Loucy (cell line): ENCODE data around the gene ZFAND3.

Experiments
- H2AFZ ChIP-seq: fragments of 200-600 bp; sonication (generic); 2 replicates; pipeline ENCODE4 v1.6.0; 2016; ENCODE audit warnings: antibody characterized with exemption, mild to moderate bottlenecking, low read length, moderate library complexity
- H3F3A ChIP-seq: fragments of 200-600 bp; 2 replicates; pipeline ENCODE4 v1.6.0; 2016; ENCODE audit warnings: antibody characterized with exemption, low read depth, mild to moderate bottlenecking
- H3K27me3 ChIP-seq: fragments of 200-600 bp; sonication (generic); 2 replicates; pipeline ENCODE4 v1.6.1; 2014; ENCODE audit warnings: low read length, mild to moderate bottlenecking; ENCODE audit not compliant: insufficient read depth, poor library complexity, severe bottlenecking
- H3K36me3 ChIP-seq: fragments of 200-600 bp; sonication (generic); 2 replicates; pipeline ENCODE4 v1.6.1; 2016; ENCODE audit warnings: low read length; ENCODE audit not compliant: insufficient read depth
- H3K4me1 ChIP-seq: fragments of 200-600 bp; sonication (generic); 2 replicates; pipeline ENCODE4 v1.5.1; 2014; ENCODE audit warnings: low read length, mild to moderate bottlenecking; ENCODE audit not compliant: insufficient read depth, poor library complexity, severe bottlenecking
- H3K4me2 ChIP-seq: fragments of 200-600 bp; sonication (generic); 2 replicates; pipeline ENCODE4 v1.6.0; 2014; ENCODE audit warnings: antibody characterized with exemption, low read length, low read depth, mild to moderate bottlenecking; ENCODE audit not compliant: poor library complexity, severe bottlenecking
- H3K4me3 ChIP-seq: fragments of 200-600 bp; sonication (generic); 2 replicates; pipeline ENCODE4 v1.5.1; 2014; ENCODE audit warnings: low read length, mild to moderate bottlenecking, mixed read lengths; ENCODE audit not compliant: poor library complexity, severe bottlenecking
- H3K79me2 ChIP-seq: fragments of 200-600 bp; sonication (generic); 2 replicates; pipeline ENCODE4 v1.6.1; 2014; ENCODE audit warnings: low read length; ENCODE audit not compliant: insufficient read depth
- H3K9ac ChIP-seq: fragments of 200-600 bp; sonication (generic); 2 replicates; pipeline ENCODE4 v1.6.0; 2014; ENCODE audit warnings: mild to moderate bottlenecking, low read depth, low read length, moderate library complexity; ENCODE audit not compliant: poor library complexity, severe bottlenecking
- H3K9me2 ChIP-seq: fragments of 200-600 bp; sonication (generic); replicated peaks from 2 replicates; pipeline ENCODE4 v1.6.1; 2016; ENCODE audit warnings: low read depth, low read length, mixed read lengths
- H3K9me3 ChIP-seq: fragments of 200-600 bp; sonication (generic); 2 replicates; pipeline ENCODE4 v1.6.1; 2014; ENCODE audit warnings: mild to moderate bottlenecking, antibody characterized with exemption, low read length, low read depth; ENCODE audit not compliant: insufficient read depth
- H4K20me1 ChIP-seq: fragments of 200-600 bp; sonication (generic); 2 replicates; pipeline ENCODE4 v1.6.0; 2014; ENCODE audit warnings: antibody characterized with exemption, low read length, mild to moderate bottlenecking; ENCODE audit not compliant: insufficient read depth, poor library complexity, severe bottlenecking
- EZH2phosphoT487 ChIP-seq: fragments of 200-600 bp; IDR thresholded peaks from 2 replicates; pipeline ENCODE4 v1.6.1; 2018; ENCODE audit warnings: antibody characterized with exemption, mild to moderate bottlenecking, moderate library complexity, borderline replicate concordance
- TF ChIP-seq, protein P1 (sequence below): fragments of 200-600 bp; sonication (generic); conservative IDR thresholded peaks from 2 replicates; pipeline ENCODE4 v1.5.1; 2014; ENCODE audit warnings: mild to moderate bottlenecking, antibody characterized with exemption, low read length

The ZFAND3 gene

DNA sequence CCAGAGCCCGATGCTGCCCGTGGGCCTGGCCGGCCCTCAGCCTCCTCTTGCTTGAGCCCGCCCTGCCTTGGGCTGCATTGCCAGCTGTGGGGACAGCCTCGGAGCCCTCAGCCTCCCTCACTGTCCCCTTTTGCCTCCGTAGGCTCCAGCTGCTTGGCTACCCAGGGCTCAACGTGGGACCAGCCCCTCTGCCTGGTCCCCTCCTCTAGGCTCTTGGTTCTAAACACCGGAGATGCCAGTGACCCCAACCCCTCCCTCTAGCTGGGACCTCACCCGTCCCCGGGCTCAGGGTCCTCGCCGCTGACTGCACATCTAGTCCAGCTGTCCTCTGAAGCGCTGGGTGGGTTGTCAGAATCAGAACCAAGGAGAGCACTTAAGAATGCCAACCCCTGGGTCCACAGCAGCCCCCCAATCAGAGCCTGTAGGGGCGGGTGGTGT lies 345.2 kb downstream of the ZFAND3 start:
- H3K79me2 ChIP-seq: no peaks in the 10 kb centered on the region
- no peaks in the 10 kb centered on the region for H3K27me3 ChIP-seq
- H4K20me1 ChIP-seq: no peaks in the 10 kb centered on the region
- H3K9me2 ChIP-seq: no peaks in the 10 kb centered on the region
- peaks cover 8% of the 10 kb centered on the region; the same call in 1 of the 2 replicates for H3K36me3 ChIP-seq
- H3K9me3 ChIP-seq: no peaks in the 10 kb centered on the region
- TF ChIP-seq, protein P1, sequence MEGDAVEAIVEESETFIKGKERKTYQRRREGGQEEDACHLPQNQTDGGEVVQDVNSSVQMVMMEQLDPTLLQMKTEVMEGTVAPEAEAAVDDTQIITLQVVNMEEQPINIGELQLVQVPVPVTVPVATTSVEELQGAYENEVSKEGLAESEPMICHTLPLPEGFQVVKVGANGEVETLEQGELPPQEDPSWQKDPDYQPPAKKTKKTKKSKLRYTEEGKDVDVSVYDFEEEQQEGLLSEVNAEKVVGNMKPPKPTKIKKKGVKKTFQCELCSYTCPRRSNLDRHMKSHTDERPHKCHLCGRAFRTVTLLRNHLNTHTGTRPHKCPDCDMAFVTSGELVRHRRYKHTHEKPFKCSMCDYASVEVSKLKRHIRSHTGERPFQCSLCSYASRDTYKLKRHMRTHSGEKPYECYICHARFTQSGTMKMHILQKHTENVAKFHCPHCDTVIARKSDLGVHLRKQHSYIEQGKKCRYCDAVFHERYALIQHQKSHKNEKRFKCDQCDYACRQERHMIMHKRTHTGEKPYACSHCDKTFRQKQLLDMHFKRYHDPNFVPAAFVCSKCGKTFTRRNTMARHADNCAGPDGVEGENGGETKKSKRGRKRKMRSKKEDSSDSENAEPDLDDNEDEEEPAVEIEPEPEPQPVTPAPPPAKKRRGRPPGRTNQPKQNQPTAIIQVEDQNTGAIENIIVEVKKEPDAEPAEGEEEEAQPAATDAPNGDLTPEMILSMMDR: no peak
- TF ChIP-seq EZH2phosphoT487: no peak
- H3K9ac ChIP-seq: no peak overlapping the region
- no peak overlapping the region for H3K4me3 ChIP-seq
- H3F3A ChIP-seq: no peaks in the 10 kb centered on the region
- no peak overlapping the region for H3K4me2 ChIP-seq
- no peak overlapping the region for H2AFZ ChIP-seq
- no peaks in the 10 kb centered on the region for H3K4me1 ChIP-seq

DNA sequence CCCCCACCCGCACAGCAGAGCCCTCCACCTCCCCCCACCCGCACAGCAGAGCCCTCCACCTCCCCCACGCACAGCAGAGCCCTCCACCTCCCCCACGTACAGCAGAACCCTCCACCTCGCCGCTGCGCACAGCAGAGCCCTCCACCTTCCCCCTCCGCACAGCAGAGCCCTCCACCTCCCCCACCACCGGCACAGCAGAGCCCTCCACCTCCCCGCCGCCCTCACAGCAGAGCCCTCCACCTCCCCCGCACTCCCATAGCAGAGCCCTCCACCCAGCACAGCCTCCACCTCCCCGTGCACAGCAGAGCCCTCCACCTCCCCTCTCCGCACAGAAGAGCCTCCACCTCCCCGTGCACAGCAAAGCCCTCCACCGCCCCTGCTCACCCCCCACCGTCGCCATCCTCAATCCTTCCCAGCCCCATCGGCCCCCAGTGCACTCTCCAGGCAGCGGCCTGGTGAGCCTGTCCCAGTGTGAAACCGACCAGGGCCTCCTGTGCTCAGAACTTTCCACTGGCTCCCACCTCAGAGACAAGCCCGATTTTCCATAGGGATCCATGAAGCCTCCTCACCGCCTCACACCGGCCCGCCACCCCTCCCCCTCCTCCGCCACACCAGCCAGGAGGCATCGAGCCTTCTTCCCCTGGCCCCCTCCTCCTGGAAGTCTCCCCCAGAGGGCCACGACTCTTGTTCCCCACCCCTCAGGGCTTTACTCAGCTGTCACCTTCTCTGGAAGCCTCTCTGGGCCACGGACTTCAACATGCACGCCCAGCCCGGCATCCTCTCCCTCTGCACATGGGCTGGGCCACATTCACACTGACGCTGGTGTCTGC lies 347.1 kb downstream of the ZFAND3 start:
- no peaks in the 10 kb centered on the region for H4K20me1 ChIP-seq
- no peak overlapping the region for H3K4me3 ChIP-seq
- no peak overlapping the region for H2AFZ ChIP-seq
- H3K9me2 ChIP-seq: no peaks in the 10 kb centered on the region
- TF ChIP-seq, protein P1: no peak
- TF ChIP-seq EZH2phosphoT487: no peak
- peaks cover 4% of the 10 kb centered on the region; the same call in 1 of the 2 replicates for H3K36me3 ChIP-seq
- H3K9me3 ChIP-seq: no peaks in the 10 kb centered on the region
- no peak overlapping the region for H3K9ac ChIP-seq
- H3K4me2 ChIP-seq: no peak overlapping the region
- H3F3A ChIP-seq: no peaks in the 10 kb centered on the region
- H3K27me3 ChIP-seq: no peaks in the 10 kb centered on the region
- no peaks in the 10 kb centered on the region for H3K79me2 ChIP-seq
- H3K4me1 ChIP-seq: no peaks in the 10 kb centered on the region

DNA sequence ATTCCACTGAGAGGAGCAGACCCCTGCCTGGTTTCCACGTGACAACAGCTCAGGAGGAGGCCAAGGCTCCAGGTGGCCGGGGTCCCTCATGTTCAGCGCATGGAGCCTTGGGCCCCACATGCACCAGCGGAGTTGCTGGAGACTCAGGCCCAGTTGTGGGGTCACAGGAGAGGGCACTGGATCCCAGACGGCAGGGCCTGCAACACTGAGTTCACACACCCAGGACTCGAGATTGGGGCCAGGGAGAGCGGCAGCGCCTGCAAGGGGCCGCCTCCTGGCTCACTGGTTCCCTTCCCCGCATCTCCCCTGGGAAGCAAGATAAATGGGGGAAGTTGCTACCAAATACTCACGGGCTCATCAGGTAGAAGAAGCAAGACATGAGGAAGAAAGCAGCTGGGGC lies 348.1 kb downstream of the ZFAND3 start:
- H3K4me3 ChIP-seq: no peak overlapping the region
- H3K9me3 ChIP-seq: no peaks in the 10 kb centered on the region
- no peaks in the 10 kb centered on the region for H3K4me1 ChIP-seq
- no peak overlapping the region for H2AFZ ChIP-seq
- TF ChIP-seq, protein P1: no peak
- TF ChIP-seq EZH2phosphoT487: no peak
- no peaks in the 10 kb centered on the region for H3K9me2 ChIP-seq
- H3K79me2 ChIP-seq: no peaks in the 10 kb centered on the region
- H3F3A ChIP-seq: no peaks in the 10 kb centered on the region
- H3K36me3 ChIP-seq: peaks cover 2% of the 10 kb centered on the region; the same call in 1 of the 2 replicates
- H3K4me2 ChIP-seq: no peak overlapping the region
- no peaks in the 10 kb centered on the region for H3K27me3 ChIP-seq
- no peaks in the 10 kb centered on the region for H4K20me1 ChIP-seq
- H3K9ac ChIP-seq: no peak overlapping the region
